GM23338 (cell line): Measurements from ENCODE around the gene FAM25G. TPM values are rescaled to one million over a fixed set of nuclear protein-coding genes. Genes with fewer than 3 reads are reported as not detected.

Experiments used
- ATAC-seq: fragments of 200-7000 bp; cut with Tn5 transposase; 3 replicates; pipeline ENCODE4 v1.9.1; 2020
- DNase-seq: peaks from one replicate; pipeline ENCODE4 v3.0.0-alpha.2; 2015; ENCODE audit warnings: low spot score
- H2AFZ ChIP-seq: fragments of 200-600 bp; sonication (generic); 2 replicates; pipeline ENCODE4 v1.8.0; 2016; ENCODE audit warnings: antibody characterized with exemption, mild to moderate bottlenecking, moderate library complexity
- H3F3A ChIP-seq: fragments of 200-600 bp; sonication (generic); replicated peaks from 2 replicates; pipeline ENCODE4 v1.8.0; 2017; ENCODE audit warnings: antibody characterized with exemption, mixed run types, low read depth
- H3K27ac ChIP-seq: fragments of 200-600 bp; sonication (generic); 2 replicates; pipeline ENCODE4 v1.6.1; 2016; ENCODE audit warnings: low read depth
- H3K27me3 ChIP-seq: fragments of 200-600 bp; sonication (generic); 2 replicates; pipeline ENCODE4 v1.8.0; 2016; ENCODE audit warnings: mild to moderate bottlenecking, mixed run types, moderate library complexity; ENCODE audit not compliant: insufficient read depth
- H3K36me3 ChIP-seq: fragments of 200-600 bp; sonication (generic); 2 replicates; pipeline ENCODE4 v1.8.0; 2016; ENCODE audit warnings: mild to moderate bottlenecking; ENCODE audit not compliant: insufficient read depth
- H3K4me1 ChIP-seq: fragments of 200-600 bp; sonication (generic); 2 replicates; pipeline ENCODE4 v1.8.0; 2016; ENCODE audit warnings: mild to moderate bottlenecking, moderate library complexity; ENCODE audit not compliant: insufficient read depth
- H3K4me2 ChIP-seq: fragments of 200-600 bp; sonication (generic); 2 replicates; pipeline ENCODE4 v1.7.1; 2017; ENCODE audit warnings: mixed run types
- H3K4me3 ChIP-seq: fragments of 200-600 bp; sonication (generic); 2 replicates; pipeline ENCODE4 v1.6.1; 2016; ENCODE audit warnings: mixed run types
- H3K79me2 ChIP-seq: fragments of 200-600 bp; sonication (generic); replicated peaks from 2 replicates; pipeline ENCODE4 v1.8.0; 2017; ENCODE audit warnings: mild to moderate bottlenecking; ENCODE audit not compliant: insufficient read depth
- H3K9me2 ChIP-seq: fragments of 200-600 bp; sonication (generic); 2 replicates; pipeline ENCODE4 v1.8.0; 2017; ENCODE audit not compliant: insufficient read depth
- H4K20me1 ChIP-seq: fragments of 200-600 bp; sonication (generic); replicated peaks from 2 replicates; pipeline ENCODE4 v1.8.0; 2017; ENCODE audit warnings: mild to moderate bottlenecking; ENCODE audit not compliant: insufficient read depth
- H3K27ac Mint-ChIP-seq: 2 replicates; pipeline ENCODE4 v1.8.0; 2020; ENCODE audit warnings: inconsistent platforms, mild to moderate bottlenecking, moderate library complexity, mixed read lengths
- H3K27me3 Mint-ChIP-seq: 3 replicates; pipeline ENCODE4 v1.8.0; 2022; ENCODE audit warnings: low read depth, mild to moderate bottlenecking, moderate library complexity, mixed read lengths, inconsistent platforms; ENCODE audit not compliant: insufficient read depth, poor library complexity
- H3K36me3 Mint-ChIP-seq: 3 replicates; pipeline ENCODE4 v1.8.0; 2021; ENCODE audit warnings: low read depth, mild to moderate bottlenecking, inconsistent platforms, moderate library complexity, mixed read lengths
- H3K4me1 Mint-ChIP-seq: 3 replicates; pipeline ENCODE4 v1.8.0; 2020; ENCODE audit warnings: mild to moderate bottlenecking, inconsistent platforms, mixed read lengths
- H3K4me3 Mint-ChIP-seq: 3 replicates; pipeline ENCODE4 v1.8.0; 2021; ENCODE audit warnings: moderate library complexity, mild to moderate bottlenecking, inconsistent platforms, mixed read lengths
- H3K9me3 Mint-ChIP-seq: 3 replicates; pipeline ENCODE4 v1.8.0; 2020; ENCODE audit warnings: moderate library complexity, mild to moderate bottlenecking, inconsistent platforms, mixed read lengths
- CREB1 ChIP-seq: fragments of 250-450 bp; sonication (Bioruptor Pico); IDR thresholded peaks from 2 replicates; pipeline ENCODE4 v1.5.0; 2020; ENCODE audit warnings: low read depth, mild to moderate bottlenecking, moderate library complexity
- JUNB ChIP-seq: IDR thresholded peaks from one replicate; pipeline ENCODE4 v1.6.1; 2016; ENCODE audit warnings: antibody characterized with exemption; ENCODE audit not compliant: unreplicated experiment
- NANOG ChIP-seq: IDR thresholded peaks from 2 replicates; pipeline ENCODE4 v1.6.1; 2016; ENCODE audit warnings: antibody characterized with exemption, borderline replicate concordance
- ZNF114 ChIP-seq: fragments of 250-450 bp; sonication (Bioruptor Pico); IDR thresholded peaks from 2 replicates; pipeline ENCODE4 v1.5.0; 2020; ENCODE audit warnings: mild to moderate bottlenecking, moderate library complexity
- ZNF331 ChIP-seq: fragments of 250-450 bp; sonication (Bioruptor Pico); IDR thresholded peaks from 2 replicates; pipeline ENCODE4 v1.5.0; 2020; ENCODE audit warnings: low read depth, mild to moderate bottlenecking, moderate library complexity
- polyA plus RNA-seq: library from polyadenylated mRNA; unstranded; fragments of >200 nt; fragmentation: Nextera tagmentation; extraction: Ambion mirVana; gene quantifications from 2 replicates; pipeline ENCODE4 v1.2.1, GENCODE V29; 2016
- total RNA-seq: library from RNA; depleted of rRNA; stranded (reverse); fragments of >200 nt; shearing (Covaris generic); gene quantifications from 2 replicates; pipeline ENCODE4 v1.2.3, GENCODE V29; 2014
- TF ChIP-seq, protein P1 (sequence below): IDR thresholded peaks from 2 replicates; pipeline ENCODE4 v1.6.1; 2016; ENCODE audit warnings: antibody characterized with exemption
- TF ChIP-seq, protein P2 (sequence below): IDR thresholded peaks from one replicate; pipeline ENCODE4 v1.6.1; 2018; ENCODE audit warnings: antibody characterized with exemption; ENCODE audit not compliant: unreplicated experiment
- TF ChIP-seq, protein P3 (sequence below): fragments of 250-450 bp; sonication (Bioruptor Pico); IDR thresholded peaks from 2 replicates; pipeline ENCODE4 v1.5.0; 2020; ENCODE audit warnings: mild to moderate bottlenecking, moderate library complexity
- TF ChIP-seq, protein P4 (sequence below), 2 experiments: fragments of 200-600 bp in 1 of 2; sonication (generic) in 1 of 2; conservative IDR thresholded peaks; 2 replicates each; pipeline versions ENCODE4 v1.5.1 to v1.6.1; 2016 to 2017; ENCODE audit warnings: antibody characterized with exemption in 2 of 2, low read depth in 2 of 2, mild to moderate bottlenecking in 2 of 2, moderate library complexity in 1 of 2

Gene FAM25G
- total and polyA plus RNA-seq, 2 experiments from 2014 or later, result not detected

DNA sequence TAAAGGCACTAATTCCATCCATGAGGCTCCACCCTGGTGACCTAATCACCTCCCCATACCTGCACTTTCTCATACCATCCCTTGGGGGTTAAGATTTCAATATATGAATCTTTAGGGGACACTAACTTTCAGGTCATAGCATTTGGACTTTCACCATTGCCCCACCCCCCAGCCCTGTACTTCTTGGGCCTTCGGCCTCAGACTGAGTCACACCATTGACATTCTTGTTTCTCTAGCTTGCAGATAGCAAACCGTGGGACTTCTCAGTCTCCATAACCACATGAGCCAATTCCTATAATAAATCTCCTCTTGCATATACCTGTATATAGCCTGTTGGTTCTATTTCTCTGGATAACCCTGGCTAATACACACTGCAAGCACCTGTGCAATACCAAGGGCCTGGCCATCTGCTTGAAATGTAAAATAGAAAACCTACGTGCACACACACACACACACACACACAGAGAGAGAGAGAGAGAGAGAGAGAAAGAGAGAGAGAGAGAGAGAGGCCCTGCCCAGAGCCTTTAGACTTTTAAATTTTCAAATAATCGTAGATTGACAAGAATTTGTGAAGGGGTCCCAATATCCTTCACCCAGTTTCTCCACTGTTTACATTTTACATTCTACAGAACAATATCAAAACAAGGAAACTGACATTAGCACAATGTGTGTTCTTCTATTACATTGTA lies 32.9 kb downstream of the FAM25G start:
- Mint-ChIP-seq H3K9me3 (no peaks in the 10 kb centered on the region; the same call in 2 of the 3 replicates), H3K4me1 (peaks cover 14% of the 10 kb centered on the region), H3K27me3 (peaks cover 13% of the 10 kb centered on the region), H3K27ac (no peak overlapping the region), H3K36me3 (no peaks in the 10 kb centered on the region), H3K4me3 (no peak overlapping the region)
- Histone ChIP-seq H3K9me2 (no peaks in the 10 kb centered on the region), H3F3A (no peaks in the 10 kb centered on the region), H2AFZ (no peak overlapping the region), H3K4me3 (no peak overlapping the region), H3K79me2 (no peaks in the 10 kb centered on the region), H3K4me1 (no peaks in the 10 kb centered on the region), H3K4me2 (no peak overlapping the region), H3K27me3 (no peaks in the 10 kb centered on the region), H3K27ac (no peak overlapping the region), H4K20me1 (no peaks in the 10 kb centered on the region), H3K36me3 (no peaks in the 10 kb centered on the region)
- DNase-seq (no peak), ATAC-seq (no peak)
- TF ChIP-seq, protein P1, sequence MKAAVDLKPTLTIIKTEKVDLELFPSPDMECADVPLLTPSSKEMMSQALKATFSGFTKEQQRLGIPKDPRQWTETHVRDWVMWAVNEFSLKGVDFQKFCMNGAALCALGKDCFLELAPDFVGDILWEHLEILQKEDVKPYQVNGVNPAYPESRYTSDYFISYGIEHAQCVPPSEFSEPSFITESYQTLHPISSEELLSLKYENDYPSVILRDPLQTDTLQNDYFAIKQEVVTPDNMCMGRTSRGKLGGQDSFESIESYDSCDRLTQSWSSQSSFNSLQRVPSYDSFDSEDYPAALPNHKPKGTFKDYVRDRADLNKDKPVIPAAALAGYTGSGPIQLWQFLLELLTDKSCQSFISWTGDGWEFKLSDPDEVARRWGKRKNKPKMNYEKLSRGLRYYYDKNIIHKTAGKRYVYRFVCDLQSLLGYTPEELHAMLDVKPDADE, result no peak
- no peak for TF ChIP-seq ZNF114
- TF ChIP-seq, protein P2, sequence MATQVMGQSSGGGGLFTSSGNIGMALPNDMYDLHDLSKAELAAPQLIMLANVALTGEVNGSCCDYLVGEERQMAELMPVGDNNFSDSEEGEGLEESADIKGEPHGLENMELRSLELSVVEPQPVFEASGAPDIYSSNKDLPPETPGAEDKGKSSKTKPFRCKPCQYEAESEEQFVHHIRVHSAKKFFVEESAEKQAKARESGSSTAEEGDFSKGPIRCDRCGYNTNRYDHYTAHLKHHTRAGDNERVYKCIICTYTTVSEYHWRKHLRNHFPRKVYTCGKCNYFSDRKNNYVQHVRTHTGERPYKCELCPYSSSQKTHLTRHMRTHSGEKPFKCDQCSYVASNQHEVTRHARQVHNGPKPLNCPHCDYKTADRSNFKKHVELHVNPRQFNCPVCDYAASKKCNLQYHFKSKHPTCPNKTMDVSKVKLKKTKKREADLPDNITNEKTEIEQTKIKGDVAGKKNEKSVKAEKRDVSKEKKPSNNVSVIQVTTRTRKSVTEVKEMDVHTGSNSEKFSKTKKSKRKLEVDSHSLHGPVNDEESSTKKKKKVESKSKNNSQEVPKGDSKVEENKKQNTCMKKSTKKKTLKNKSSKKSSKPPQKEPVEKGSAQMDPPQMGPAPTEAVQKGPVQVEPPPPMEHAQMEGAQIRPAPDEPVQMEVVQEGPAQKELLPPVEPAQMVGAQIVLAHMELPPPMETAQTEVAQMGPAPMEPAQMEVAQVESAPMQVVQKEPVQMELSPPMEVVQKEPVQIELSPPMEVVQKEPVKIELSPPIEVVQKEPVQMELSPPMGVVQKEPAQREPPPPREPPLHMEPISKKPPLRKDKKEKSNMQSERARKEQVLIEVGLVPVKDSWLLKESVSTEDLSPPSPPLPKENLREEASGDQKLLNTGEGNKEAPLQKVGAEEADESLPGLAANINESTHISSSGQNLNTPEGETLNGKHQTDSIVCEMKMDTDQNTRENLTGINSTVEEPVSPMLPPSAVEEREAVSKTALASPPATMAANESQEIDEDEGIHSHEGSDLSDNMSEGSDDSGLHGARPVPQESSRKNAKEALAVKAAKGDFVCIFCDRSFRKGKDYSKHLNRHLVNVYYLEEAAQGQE, result no peak
- TF ChIP-seq, protein P3, sequence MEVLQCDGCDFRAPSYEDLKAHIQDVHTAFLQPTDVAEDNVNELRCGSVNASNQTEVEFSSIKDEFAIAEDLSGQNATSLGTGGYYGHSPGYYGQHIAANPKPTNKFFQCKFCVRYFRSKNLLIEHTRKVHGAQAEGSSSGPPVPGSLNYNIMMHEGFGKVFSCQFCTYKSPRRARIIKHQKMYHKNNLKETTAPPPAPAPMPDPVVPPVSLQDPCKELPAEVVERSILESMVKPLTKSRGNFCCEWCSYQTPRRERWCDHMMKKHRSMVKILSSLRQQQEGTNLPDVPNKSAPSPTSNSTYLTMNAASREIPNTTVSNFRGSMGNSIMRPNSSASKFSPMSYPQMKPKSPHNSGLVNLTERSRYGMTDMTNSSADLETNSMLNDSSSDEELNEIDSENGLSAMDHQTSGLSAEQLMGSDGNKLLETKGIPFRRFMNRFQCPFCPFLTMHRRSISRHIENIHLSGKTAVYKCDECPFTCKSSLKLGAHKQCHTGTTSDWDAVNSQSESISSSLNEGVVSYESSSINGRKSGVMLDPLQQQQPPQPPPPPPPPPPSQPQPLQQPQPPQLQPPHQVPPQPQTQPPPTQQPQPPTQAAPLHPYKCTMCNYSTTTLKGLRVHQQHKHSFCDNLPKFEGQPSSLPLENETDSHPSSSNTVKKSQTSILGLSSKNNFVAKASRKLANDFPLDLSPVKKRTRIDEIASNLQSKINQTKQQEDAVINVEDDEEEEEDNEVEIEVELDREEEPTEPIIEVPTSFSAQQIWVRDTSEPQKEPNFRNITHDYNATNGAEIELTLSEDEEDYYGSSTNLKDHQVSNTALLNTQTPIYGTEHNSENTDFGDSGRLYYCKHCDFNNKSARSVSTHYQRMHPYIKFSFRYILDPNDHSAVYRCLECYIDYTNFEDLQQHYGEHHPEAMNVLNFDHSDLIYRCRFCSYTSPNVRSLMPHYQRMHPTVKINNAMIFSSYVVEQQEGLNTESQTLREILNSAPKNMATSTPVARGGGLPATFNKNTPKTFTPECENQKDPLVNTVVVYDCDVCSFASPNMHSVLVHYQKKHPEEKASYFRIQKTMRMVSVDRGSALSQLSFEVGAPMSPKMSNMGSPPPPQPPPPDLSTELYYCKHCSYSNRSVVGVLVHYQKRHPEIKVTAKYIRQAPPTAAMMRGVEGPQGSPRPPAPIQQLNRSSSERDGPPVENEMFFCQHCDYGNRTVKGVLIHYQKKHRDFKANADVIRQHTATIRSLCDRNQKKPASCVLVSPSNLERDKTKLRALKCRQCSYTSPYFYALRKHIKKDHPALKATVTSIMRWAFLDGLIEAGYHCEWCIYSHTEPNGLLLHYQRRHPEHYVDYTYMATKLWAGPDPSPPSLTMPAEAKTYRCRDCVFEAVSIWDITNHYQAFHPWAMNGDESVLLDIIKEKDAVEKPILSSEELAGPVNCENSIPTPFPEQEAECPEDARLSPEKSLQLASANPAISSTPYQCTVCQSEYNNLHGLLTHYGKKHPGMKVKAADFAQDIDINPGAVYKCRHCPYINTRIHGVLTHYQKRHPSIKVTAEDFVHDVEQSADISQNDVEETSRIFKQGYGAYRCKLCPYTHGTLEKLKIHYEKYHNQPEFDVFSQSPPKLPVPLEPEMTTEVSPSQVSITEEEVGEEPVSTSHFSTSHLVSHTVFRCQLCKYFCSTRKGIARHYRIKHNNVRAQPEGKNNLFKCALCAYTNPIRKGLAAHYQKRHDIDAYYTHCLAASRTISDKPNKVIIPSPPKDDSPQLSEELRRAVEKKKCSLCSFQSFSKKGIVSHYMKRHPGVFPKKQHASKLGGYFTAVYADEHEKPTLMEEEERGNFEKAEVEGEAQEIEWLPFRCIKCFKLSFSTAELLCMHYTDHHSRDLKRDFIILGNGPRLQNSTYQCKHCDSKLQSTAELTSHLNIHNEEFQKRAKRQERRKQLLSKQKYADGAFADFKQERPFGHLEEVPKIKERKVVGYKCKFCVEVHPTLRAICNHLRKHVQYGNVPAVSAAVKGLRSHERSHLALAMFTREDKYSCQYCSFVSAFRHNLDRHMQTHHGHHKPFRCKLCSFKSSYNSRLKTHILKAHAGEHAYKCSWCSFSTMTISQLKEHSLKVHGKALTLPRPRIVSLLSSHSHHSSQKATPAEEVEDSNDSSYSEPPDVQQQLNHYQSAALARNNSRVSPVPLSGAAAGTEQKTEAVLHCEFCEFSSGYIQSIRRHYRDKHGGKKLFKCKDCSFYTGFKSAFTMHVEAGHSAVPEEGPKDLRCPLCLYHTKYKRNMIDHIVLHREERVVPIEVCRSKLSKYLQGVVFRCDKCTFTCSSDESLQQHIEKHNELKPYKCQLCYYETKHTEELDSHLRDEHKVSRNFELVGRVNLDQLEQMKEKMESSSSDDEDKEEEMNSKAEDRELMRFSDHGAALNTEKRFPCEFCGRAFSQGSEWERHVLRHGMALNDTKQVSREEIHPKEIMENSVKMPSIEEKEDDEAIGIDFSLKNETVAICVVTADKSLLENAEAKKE (CRISPR knock-in tag), result no peak
- TF ChIP-seq, protein P4, sequence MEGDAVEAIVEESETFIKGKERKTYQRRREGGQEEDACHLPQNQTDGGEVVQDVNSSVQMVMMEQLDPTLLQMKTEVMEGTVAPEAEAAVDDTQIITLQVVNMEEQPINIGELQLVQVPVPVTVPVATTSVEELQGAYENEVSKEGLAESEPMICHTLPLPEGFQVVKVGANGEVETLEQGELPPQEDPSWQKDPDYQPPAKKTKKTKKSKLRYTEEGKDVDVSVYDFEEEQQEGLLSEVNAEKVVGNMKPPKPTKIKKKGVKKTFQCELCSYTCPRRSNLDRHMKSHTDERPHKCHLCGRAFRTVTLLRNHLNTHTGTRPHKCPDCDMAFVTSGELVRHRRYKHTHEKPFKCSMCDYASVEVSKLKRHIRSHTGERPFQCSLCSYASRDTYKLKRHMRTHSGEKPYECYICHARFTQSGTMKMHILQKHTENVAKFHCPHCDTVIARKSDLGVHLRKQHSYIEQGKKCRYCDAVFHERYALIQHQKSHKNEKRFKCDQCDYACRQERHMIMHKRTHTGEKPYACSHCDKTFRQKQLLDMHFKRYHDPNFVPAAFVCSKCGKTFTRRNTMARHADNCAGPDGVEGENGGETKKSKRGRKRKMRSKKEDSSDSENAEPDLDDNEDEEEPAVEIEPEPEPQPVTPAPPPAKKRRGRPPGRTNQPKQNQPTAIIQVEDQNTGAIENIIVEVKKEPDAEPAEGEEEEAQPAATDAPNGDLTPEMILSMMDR (conservative IDR thresholded peaks at IDR 0.05; ENCODE audit: low read depth in 2 of 2), result no peak
- TF ChIP-seq NANOG, result no peak
- no peak for TF ChIP-seq CREB1 (CRISPR knock-in tag)
- no peak for TF ChIP-seq JUNB
- TF ChIP-seq ZNF331 (CRISPR knock-in tag), result no peak
